NCI-H2081 (cell line): Measurements from ENCODE around the gene SLC25A15.
"Not testable (repeated sequence)": the region's sequence is repeated elsewhere in the genome, so short reads cannot be mapped to it uniquely, and the experiment has no call there.

Experiments used
- DNase-seq, 2 experiments: peaks; one replicate each; lab custom pipeline; 2025; lab: John Stamatoyannopoulos, UW

The SLC25A15 gene

DNA sequence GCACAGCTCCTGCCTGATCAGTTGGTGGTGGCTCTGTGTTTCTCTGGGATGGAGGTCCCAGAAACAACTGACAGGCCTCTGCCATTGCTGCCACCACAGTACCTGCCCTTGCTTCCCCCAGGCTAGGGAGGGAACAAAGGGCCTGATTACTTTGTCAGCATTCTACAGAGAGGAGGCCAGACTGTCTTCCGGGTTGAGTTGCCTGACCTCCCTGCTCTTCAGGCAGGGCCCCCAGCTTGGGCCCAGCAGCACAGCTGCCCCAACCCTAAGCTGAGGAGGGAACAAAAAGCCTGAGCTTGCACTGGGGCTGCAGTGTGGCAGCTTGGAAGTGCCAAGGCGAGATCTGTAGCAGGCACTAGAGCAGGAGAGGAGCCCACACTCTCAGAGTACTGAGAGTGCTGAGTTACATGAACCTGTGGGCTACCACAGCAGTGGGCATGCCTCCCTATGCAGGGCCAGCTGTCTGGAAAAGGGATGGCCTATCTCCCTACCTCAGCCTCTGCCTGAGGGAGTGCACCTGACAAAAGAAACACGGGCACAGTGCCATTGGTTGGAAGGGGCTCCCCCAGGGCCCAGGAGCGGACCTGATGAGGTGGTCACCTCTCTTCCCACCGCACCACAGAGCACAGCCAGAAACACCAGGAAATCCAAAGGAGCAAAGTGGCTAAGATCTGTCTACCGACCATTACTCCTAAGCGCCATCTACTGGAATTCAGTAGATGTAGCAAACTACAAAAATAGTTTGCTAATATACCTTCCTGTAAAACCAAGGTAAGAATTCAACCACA, 24.4 kb downstream of the SLC25A15 start:
- no peak for DNase-seq

GRCh38 chr13:40814803-40815202, 25.4 kb downstream of the SLC25A15 start:
- DNase-seq, result no peak

- DNase-seq, result no peak
Measured at GRCh38 chr13:40818926-40819325, 29.5 kb downstream of the SLC25A15 start.

DNA sequence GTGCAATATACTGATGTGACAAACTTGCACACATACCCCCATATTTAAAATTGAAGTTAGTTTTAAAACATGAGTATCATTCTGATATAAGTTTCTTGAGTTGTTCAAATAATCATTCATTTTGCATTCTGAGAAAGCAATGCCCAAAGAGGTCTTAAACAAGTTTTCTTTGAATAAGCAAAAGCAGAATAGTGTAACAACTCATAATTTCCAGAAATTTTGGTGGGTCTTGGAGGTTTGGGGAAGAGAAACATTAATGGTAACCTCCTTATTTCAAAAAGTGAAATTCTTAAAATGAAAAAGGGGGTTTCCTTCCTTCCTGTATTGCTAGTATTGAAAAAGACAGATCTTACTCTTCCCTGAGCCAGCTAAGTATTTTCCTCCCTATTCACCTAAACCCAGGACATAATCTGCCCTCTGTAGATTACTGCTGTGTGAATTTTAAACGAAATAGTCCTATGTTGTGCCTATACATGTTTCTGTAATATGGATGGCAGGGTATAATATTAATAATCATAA, 30.4 kb downstream of the SLC25A15 start:
- no peak for DNase-seq

DNA sequence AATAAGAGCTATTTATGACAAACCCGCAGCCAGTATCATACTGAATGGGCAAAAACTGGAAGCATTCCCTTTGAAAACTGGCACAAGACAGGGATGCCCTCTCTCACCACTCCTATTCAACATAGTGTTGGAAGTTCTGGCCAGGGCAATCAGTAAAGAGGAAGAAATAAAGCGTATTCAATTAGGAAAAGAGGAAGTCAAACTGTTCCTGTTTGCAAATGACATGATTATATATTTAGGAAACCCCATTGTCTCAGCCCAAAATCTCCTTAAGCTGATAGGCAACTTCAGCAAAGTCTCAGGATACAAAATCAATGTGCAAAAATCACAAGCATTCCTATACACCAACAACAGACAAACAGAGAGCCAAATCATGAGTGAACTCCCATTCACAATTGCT, 50.3 kb downstream of the SLC25A15 start:
- not testable (repeated sequence) for DNase-seq

DNA sequence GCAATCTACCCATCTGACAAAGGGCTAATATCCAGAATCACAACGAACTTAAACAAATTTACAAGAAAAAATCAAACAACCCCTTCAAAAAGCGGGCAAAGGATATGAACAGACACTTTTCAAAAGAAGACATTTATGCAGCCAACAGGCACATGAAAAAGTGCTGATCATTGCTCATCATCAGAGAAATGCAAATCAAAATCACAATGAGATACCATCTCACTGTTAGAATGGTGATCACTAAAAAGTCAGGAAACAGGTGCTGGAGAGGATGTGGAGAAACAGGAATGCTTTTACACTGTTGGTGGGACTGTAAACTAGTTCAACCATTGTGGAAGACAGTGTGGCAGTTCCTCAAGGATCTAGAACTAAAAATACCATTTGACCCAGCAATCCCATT, 51.5 kb downstream of the SLC25A15 start:
- DNase-seq, result not testable (repeated sequence)
